GM20431 (cell line): Measurements from ENCODE around the gene FAM20C.
"Not testable (repeated sequence)": the region's sequence is repeated elsewhere in the genome, so short reads cannot be mapped to it uniquely, and the experiment has no call there.

Source experiments
- in situ Hi-C: fragments of 300-500 bp; cut with MseI, MboI; formaldehyde crosslinking; loops from one replicate; pipeline ENCODE4 v1.15.0; 2020; ENCODE audit warnings: low sequenced_read_pairs; ENCODE audit not compliant: unreplicated experiment

Gene FAM20C

DNA sequence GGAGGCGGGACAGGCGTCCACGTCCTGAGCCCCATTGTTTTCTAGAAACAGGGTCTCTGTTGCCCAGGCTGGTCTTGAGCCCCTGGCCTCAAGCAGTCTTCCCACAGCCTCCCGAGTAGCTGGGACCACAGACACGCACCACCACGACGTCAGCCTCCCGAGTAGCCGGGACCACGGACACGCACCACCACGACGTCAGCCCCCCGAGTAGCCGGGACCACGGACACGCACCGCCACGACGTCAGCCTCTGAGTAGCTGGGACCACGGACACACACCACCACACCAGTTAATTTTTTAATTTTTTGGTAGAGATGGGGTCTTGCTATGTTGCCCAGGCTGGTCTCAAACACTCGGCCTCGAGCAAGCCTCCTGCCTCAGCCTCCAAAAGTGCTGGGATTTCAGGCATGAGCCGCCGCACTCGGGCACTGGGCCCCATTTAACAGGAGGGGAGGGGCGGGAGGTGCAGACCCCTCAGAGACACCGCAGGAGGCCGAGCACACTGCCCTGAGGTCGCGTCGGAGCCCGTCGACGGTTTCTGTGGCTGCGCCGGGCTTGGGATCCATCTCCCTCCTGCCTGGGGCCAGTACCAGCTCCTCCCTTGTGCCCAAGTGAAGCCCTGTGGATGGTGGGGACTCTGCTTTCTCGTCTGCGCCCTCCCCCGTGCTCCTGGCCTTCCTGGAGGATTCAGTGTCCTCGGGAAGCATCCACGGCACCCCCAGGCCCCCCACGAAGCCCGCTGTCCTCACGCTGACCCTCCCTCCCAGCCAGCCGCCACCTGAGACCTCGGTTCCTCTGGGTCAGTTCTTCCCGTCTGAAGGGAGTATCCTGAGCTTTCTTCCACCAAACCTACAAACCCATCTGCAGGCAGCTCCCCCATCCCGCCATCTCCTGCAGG lies 13.0 kb downstream of the FAM20C start:
- in situ Hi-C loops: no loop called here

GRCh38 chr7:206351-206750 lies 14.0 kb downstream of the FAM20C start:
- in situ Hi-C loops: not testable (repeated sequence)

DNA sequence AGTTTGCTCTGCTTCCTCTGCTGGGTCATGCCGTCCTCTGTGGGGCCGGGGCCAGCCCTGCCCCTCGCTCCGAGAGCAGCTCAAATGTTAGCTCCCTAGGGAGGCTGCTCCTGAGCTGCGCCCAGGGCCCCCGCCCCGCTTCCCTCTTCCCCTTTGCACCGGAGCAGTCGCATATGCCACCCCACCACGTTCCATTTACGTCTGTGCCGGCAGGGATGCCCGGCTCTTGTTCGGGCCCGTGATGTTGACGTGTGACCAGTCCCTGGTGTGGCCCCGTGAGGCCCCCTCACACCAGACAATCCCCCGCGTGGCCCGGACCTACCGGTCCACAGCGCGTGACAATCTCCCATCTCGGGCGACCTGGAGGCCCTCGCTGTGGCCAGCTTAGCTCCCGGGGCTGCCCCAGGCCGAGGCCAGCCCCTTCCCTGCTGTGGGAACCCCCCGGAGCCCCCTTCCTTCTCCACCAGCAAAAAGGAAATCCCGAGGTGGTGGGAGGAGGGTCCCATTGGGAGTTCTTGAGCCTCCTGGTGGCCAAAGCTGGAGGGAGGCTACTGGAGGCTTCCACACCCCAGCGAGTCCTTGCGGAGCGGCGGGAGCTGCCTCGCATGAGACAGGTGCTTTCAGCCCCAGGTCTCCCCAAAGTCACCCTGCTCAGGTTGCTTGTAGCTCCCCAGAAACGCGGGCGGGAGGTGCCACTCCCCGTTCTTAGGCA lies 15.2 kb downstream of the FAM20C start:
- in situ Hi-C loops: no loop called here

- in situ Hi-C loops: no loop called here
Observed at GRCh38 chr7:208130-208673, 15.8 kb downstream of the FAM20C start.

DNA sequence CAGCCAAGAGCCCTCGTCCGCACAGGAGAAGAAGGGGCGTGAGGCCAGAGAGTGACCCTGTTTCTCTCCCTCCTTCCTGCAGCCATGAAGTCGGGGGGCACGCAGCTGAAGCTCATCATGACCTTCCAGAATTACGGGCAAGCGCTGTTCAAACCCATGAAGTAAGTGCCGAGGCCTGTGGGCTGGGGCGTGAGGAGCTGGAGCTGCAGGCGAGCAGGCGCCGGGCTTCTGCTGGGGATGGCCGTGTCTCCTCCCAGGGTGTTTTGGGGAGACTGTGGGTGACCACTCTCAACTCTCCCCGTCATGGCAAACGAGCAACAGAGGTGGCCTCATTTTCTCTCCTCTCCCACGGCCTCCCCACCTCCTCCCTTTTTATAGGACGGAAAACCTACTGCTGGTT lies 16.4 kb downstream of the FAM20C start:
- in situ Hi-C loops: no loop called here

GRCh38 chr7:209416-209815 lies 17.0 kb downstream of the FAM20C start:
- in situ Hi-C loops: no loop called here

DNA sequence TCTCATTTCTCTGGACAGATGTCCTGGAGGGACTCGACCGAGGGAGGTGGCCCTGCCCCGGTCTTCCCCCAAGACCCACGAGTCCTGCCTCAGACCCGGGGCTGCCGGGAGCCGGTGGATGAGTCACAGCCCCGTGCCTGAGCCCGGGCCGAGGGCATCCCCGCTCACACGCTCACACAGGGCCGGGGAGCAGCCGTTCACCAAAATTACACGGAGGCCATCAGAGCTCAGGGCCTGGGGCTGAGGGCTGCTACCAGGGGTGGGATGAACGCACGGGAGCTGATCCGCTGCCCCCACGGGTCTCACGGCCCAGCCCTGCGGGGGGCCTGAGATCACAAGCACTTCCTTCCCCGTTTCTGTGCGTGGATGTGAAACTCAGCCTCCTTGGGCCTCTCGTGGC lies 17.5 kb downstream of the FAM20C start:
- in situ Hi-C loops: no loop called here

GRCh38 chr7:210401-210925 lies 18.1 kb downstream of the FAM20C start:
- in situ Hi-C loops: no loop called here

GRCh38 chr7:211033-211714 lies 18.8 kb downstream of the FAM20C start:
- in situ Hi-C loops: no loop called here

DNA sequence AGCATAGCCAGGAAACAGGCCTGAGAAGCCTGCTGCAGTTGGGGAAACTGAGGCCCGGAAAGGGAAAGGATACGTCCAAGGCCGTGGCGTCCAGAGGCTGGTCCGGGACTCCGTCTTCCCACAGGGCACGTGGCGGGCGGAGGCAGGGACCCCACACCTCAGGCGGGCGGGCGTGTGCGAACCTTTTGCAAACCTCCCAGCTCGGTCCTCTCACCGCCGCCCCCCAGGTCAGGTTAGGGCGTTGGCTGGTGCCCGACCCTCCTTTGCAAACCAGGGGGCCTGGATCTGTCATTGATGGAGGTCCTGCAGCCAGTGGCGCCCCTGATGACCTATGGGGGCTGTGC lies 19.3 kb downstream of the FAM20C start:
- in situ Hi-C loops: no loop called here

DNA sequence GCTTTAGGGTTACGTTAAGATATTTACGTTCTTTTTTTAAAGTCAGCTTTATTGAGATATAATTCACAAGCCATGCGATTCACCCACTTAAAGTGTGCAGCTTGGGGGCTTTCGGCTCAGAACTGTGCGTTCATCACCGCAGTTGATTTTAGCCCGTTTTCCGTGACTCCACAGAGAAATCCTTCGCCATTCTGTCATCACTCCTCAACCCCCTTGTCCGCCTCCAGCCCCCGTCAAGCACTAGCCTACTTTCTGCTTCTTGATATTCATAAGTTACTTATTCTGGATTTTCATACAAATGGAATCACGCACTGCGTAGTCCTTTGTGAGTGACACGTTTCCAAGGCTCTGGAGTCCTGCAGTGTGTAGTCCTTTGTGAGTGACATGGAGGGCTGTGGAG lies 20.4 kb downstream of the FAM20C start:
- in situ Hi-C loops: no loop called here

GRCh38 chr7:213324-213993 lies 21.1 kb downstream of the FAM20C start:
- in situ Hi-C loops: no loop called here

DNA sequence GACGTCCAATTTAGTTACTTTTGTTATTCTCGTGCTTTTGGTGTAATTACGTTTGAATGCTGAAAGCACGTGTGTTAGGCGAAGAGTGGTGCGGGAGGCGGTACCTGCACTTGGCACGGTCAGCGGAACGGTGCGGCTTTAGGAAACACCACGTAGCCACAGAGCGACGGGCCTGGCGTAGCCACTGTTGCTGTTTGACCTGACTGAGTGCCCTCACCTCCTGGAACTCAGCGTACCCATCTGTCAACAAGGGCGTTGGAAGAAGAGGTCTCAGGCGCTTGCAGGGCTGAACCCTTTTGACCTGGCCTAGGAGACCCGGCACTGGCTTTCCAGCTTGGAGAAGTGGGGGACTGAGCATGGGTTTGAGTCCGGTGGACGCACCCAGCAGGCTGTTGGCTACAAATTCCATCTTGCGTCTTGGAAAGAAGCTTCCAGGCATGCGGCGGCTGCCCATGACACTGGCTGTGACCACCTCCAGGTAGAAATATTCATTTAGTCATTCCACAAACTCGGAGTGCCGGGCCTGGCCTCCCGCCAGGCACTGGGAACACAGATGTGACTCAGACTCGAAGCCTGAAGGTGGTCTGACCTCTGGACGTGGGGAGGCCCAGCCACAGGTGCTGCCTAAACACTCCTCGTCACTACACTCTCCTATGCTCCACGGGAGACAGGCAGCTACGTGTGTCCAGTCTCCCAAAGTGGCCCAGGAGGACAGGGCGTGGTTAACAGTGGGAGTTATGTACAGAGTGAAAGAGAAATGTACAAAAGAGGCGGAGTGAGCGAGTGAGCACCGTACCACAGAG lies 22.2 kb downstream of the FAM20C start:
- in situ Hi-C loops: no loop called here

DNA sequence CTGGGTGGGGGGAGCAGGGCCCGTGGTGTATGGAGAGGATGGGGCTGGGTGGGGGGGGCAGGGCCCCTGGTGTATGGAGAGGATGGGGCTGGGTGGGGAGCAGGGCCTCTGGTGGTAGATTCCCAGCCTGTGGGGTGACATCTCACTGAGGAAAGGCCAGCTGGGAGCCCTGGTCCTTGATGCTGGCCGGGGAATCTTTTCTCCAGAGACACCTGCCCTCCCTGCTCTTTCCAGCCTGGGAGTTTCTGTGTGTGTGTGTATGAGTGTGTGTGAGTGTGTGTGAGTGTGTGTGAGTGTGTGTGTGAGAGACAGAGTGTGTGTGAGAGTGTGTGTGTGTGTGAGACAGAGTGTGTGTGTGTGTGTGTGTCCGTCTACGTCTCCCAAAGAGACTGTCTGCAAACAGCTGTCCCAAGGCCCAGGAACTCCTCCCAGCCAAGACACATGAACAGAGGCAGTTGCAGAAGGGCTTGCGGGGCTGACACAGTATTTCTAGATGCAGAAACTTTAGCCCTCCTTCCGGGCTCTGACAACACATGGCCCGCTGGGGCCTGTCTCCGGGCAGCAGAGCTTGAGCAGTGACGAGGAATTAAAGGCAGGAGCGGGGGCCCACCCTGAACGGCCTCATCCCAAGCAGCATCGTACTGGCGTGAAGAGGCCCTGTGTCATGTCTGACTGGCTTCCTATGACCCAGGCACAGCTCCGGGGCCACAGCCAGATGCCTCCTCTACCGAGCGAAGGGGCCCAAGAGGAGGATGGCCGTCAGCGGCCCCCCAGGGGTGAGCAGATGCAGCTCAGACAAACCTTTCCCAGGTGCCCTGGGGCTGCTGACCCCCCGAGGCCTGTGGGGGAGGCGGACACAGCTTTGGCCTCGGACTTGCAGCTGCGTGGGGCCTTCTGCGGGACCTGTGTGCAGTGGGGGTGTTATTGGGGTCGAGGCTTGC lies 24.3 kb downstream of the FAM20C start:
- in situ Hi-C loops: no loop called here

- in situ Hi-C loops: no loop called here
Observed at GRCh38 chr7:217781-218180, 25.4 kb downstream of the FAM20C start.

- in situ Hi-C loops: no loop called here
Observed at GRCh38 chr7:218316-218715, 25.9 kb downstream of the FAM20C start.

DNA sequence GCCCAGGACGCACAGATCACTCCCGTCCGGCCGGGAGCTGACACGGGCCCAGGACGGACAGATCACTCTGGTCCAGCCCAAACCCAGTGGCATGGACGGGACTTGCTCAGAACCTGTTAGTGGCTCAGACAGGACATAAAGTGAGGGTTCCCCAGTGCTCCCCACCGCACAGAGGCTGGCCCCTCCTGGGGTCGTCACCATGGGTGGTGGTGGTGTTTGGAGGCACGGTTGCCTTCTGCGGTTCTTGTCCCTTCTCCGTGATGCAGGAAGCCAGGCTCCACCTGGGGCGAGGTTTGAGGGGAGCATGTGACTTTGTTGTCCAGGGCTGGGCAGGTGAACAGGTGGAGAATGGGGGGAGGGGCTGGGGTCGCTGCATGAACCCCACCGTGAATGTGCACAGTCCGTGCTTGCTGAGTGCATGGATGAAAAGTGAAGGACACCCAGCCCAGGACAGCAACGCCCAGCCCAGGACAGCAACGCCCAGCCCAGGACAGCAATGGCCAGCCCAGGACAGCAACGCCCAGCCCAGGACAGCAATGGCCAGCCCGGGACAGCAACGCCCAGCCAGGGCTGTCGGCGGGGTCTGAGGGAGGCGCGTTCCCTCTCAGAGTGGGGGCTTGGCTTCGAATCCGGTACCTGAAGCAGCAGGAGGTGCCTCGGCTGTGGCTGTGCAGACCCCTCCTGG lies 26.7 kb downstream of the FAM20C start:
- in situ Hi-C loops: no loop called here
